A549 treated with GW870086 at 1 μM for 4 hours (cell line): ENCODE results near the gene CYP1A2. TPM values are rescaled to one million over a fixed set of nuclear protein-coding genes. Genes with fewer than 3 reads are reported as not detected.

Experiments
- total RNA-seq: library from RNA; stranded (reverse); fragments of 200-300 nt; extraction: Qiagen RNA extraction; gene quantifications from 5 replicates; pipeline ENCODE4 v1.2.3, GENCODE V29; 2022; ENCODE audit warnings: low read depth

CYP1A2 gene, protein sequence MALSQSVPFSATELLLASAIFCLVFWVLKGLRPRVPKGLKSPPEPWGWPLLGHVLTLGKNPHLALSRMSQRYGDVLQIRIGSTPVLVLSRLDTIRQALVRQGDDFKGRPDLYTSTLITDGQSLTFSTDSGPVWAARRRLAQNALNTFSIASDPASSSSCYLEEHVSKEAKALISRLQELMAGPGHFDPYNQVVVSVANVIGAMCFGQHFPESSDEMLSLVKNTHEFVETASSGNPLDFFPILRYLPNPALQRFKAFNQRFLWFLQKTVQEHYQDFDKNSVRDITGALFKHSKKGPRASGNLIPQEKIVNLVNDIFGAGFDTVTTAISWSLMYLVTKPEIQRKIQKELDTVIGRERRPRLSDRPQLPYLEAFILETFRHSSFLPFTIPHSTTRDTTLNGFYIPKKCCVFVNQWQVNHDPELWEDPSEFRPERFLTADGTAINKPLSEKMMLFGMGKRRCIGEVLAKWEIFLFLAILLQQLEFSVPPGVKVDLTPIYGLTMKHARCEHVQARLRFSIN
- 0.05 TPM in 1 of 5 replicates, not detected in the others for total RNA-seq

DNA sequence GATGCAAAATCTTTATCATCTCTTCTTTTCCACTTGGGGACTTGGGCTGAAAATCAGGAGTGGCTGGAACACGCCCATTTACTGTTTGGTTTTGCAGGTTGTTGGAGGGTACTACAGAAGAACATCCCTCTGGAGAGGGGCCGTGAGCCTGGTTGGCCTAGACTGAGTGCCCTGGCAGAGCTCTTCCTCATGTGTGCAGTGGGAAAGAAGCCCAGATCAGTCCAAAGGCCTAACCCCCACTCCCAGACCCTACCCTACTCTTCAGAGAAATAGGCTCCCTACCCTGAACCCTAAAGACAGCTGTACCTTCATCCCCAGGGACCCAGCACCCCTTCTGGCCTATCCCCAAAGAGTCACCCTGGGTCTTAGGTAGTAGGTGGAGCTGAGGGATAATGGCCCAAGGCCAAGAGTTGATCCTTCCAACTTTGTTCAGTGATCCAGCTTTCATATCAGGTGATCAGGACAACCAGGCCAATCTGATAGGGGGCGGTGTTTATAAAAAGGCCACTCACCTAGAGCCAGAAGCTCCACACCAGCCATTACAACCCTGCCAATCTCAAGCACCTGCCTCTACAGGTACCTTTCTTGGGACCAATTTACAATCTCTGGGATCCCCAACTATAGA is at the start of gene CYP1A2:
CYP1A2 (plus strand) TSS at position 524 of the 625 bp plus-strand sequence. CDS start 894 bp downstream, outside the sequence.

GRCh38 chr15:74725225-74725774 is 23.3 kb upstream of the CYP1A2 start, which contains the start of gene CYP1A1:
Gene CYP1A1, minus strand, starts transcription at chr15:74725528. Its CDS starts 2,431 bp downstream, at chr15:74723097.

DNA sequence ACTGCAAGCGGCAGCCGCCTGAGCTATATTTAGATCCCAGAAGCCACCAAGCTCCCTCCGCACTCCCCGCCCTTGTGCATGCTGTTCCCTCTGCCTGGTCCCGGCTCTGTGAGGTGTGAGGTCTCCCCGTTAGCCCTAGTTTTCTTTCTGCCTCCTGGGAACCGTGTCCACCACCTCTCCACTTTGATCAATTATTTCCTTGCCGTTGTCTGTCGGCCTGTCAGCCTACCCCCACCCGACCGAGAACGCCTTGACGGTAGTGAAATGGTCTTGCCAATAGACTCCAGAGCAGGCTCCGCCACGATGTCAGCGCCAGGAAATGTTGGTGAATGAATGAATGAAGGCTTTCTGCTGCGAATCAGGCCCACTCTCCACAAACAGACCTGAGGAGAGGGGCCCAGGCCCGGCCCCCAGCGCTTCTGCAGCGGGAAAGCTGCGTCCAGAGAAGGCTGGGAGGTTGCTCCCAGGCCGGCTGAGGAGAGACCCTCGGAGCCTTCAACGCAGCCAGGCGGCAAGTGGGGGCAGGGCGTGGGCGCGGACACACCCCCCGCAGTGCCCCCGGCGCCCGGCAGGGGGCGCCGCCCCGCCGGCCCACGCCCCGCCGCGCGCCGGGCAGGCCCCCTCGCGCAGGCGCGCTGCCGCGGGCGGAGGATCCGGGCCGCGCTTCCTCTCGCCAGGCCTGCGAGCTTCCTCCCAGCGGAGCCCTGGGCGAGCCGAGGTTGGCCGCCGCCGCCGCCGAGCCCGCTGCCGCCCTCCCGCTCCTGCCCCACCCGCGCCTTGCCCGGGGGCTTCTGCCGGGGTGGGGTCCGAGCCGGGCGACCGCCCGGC is 33.0 kb downstream of the CYP1A2 start, which contains the start of gene CSK:
CSK (plus strand) TSS at position 650 of the 828 bp plus-strand sequence. CDS start 16,218 bp downstream, outside the sequence.

Other genes with a start within 250 kb of the CYP1A2 start
- 2.0 to 3.7 TPM (median 3.0 TPM) in 5 replicates for gene ARID3B, start 207.6 kb upstream of the CYP1A2 start, total RNA-seq
- 31.7 to 36.2 TPM (median 33.4 TPM) in 5 replicates for gene CLK3, start 133.0 kb upstream of the CYP1A2 start, total RNA-seq
- gene EDC3, start 52.8 kb upstream of the CYP1A2 start, total RNA-seq: 17.1 to 23.2 TPM (median 19.0 TPM) in 5 replicates
- gene CYP1A1, start 23.3 kb upstream of the CYP1A2 start, total RNA-seq: 1.1 to 2.3 TPM (median 1.7 TPM) in 5 replicates
- 55.9 to 67.4 TPM (median 62.0 TPM) in 5 replicates for gene CSK, start 33.2 kb downstream of the CYP1A2 start, total RNA-seq
- not detected in 5 replicates for gene LMAN1L, start 64.0 kb downstream of the CYP1A2 start, total RNA-seq
- 0.07 to 0.13 TPM in 2 of 5 replicates, not detected in the others for gene CPLX3, start 77.8 kb downstream of the CYP1A2 start, total RNA-seq
- 29.2 to 34.6 TPM (median 32.7 TPM) in 5 replicates for gene ULK3, start 94.3 kb downstream of the CYP1A2 start, total RNA-seq
- gene SCAMP2, start 124.5 kb downstream of the CYP1A2 start, total RNA-seq: 54.4 to 68.8 TPM (median 65.9 TPM) in 5 replicates
- 27.2 to 38.6 TPM (median 30.2 TPM) in 5 replicates for gene MPI, start 141.2 kb downstream of the CYP1A2 start, total RNA-seq
- gene FAM219B, start 158.0 kb downstream of the CYP1A2 start, total RNA-seq: 30.1 to 38.8 TPM (median 36.4 TPM) in 5 replicates
- 525 to 634 TPM (median 565 TPM) in 5 replicates for gene COX5A, start 189.2 kb downstream of the CYP1A2 start, total RNA-seq
- 22.1 to 29.5 TPM (median 27.1 TPM) in 5 replicates for gene RPP25, start 207.9 kb downstream of the CYP1A2 start, total RNA-seq
- gene SCAMP5, start 246.7 kb downstream of the CYP1A2 start, total RNA-seq: 10.1 to 14.2 TPM (median 12.0 TPM) in 5 replicates